NCI-H146 treated with DMSO at 0.1 percent for 48 hours (cell line): ENCODE data around the gene AKAP6.
"Not testable (repeated sequence)": the region's sequence is repeated elsewhere in the genome, so short reads cannot be mapped to it uniquely, and the experiment has no call there.

Experiments used
- DNase-seq: peaks from one replicate; lab custom pipeline; 2025; ENCODE audit not compliant: unreplicated experiment; lab: John Stamatoyannopoulos, UW

Gene AKAP6

GRCh38 chr14:32372154-32372553 is 43.1 kb downstream of the AKAP6 start:
- DNase-seq, result no peak

DNA sequence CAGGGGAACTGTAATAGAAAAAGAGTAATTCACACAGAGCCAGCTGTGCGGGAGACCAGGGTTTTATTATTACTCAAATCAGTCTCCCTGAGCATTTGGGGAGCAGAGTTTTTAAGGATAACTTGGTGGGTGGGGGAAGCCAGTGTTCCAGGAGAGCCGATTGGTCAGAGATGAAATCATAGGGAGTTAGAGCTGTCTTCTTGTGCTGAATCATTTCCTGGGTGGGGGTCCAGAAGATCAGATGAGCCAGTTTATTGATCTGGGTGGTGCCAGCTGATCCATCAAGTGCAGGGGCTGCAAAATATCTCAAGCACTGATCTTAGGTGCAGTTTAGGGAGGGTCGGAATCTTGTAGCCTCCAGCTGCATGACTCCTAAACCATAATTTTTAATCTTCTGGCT is 44.1 kb downstream of the AKAP6 start:
- DNase-seq, result not testable (repeated sequence)

DNA sequence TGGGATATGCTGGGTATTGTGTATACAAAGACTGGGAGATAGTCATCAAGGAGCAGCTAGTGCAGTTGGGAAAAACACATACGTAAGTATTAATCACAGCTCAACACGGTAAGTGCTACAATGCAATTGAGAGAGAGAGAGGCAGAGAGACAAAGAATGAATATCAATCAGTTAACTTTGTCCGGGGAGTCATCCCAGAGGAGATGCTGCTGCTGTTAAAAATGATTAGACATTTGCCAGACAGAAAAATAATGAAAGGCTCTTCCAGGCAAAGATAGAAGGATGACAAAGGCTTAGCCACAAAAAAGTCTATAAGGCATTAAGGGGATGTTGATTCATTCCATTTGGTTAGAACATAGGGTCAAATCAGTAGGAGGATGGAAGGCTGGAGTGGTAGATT is 45.1 kb downstream of the AKAP6 start:
- DNase-seq, result no peak

GRCh38 chr14:32375663-32376062 is 46.6 kb downstream of the AKAP6 start:
- DNase-seq, result no peak

DNA sequence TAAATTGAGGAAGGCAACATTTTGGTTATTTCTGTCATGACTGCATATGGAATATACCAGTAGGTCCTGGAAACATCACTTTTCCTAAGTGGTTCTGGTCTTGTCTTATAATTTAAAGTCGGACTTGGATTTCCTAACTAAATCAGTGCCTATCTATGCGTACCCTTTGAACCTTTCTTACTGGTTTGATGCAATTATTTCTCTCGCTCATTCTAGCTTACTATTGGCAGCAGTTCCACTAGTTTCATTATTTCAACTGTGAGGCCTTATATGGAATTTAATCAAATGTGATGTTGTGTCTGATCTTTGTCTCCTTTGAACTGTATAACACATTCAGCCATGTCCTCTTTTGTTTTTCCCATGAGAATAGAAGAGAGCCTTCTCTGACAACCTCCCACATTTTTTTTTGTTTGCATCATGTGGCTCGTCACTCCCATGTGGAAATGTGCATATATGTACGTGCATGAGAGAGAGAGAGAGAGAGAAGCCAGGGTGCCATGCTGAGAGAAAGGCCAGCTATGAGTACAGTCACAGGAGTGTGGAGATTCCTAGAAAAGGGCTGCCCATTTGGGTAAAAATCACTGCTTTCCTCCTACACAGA is 48.0 kb downstream of the AKAP6 start:
- DNase-seq, result no peak

- DNase-seq, result no peak
Observed at GRCh38 chr14:32378284-32378683, 49.2 kb downstream of the AKAP6 start.

GRCh38 chr14:32379447-32379846 is 50.3 kb downstream of the AKAP6 start:
- DNase-seq, result no peak

DNA sequence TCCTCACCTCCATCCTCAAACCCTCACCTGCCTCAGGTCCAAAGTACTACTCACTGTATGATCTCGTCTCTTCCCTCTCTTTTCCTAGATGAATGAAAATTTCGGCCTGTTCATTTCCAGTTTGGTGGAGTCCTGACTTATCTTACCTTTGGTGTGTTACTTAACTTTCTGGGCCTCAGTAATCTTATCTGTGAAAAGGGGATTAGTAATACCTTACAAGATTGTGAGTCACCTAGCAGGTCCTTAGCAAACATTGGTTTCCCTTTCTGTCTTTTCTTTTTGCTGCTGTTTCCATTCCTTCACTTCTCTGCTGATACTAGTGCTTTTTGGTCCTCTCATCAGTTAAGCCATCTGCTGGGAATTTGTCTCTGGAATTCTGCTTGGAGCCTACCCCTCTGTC is 52.8 kb downstream of the AKAP6 start:
- no peak for DNase-seq

- no peak for DNase-seq
Observed at GRCh38 chr14:32382704-32383103, 53.6 kb downstream of the AKAP6 start.

DNA sequence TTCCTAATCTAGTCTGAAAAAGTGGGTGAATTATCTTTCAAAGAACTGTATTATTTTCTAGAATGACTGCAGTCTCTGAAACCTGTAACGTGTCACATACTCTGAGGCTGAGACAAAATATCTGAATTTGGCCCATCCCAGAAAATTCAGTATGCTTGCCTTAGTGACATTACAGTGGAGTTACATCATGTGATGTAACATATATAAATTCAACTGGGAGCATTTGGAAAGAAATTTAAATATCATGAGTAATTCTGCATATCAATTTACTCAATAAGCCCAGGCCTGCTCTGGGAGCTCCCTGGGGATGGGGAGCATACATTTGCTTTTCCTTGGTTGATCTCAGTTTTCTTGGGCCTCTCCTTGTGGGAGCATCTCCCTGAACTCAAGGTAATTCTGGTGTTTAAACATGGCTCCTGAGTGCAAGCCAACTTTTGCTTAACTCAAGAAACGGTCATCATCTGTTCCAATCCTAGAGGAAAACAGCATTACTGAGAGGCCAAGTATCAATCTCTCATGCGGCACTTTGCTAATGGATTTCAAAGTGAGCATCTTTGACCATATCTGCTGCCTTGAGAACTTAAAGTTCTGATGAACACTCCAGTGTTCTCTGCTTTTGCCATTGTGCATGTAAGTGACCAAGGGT is 54.4 kb downstream of the AKAP6 start:
- DNase-seq, result no peak

- no peak for DNase-seq
Observed at GRCh38 chr14:32384464-32384863, 55.4 kb downstream of the AKAP6 start.

DNA sequence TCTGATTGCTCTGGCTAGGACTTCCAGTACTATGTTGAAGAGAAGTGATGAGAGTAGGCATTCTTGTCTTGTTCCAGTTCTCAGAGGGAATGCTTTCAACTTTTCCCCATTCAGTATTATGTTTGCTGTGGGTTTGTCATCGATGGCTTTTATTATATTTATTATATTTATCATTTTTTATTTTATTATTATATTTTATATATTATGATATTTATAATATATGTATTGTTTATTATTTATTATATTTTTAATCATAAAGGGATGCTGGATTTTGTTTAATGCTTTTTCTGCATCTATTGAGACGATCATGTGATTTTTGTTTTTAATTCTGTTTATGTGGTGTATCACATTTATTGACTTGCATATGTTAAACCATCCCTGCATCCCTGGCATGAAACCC is 58.2 kb downstream of the AKAP6 start:
- DNase-seq, result not testable (repeated sequence)

- DNase-seq, result no peak
Observed at GRCh38 chr14:32393119-32393518, 64.0 kb downstream of the AKAP6 start.

GRCh38 chr14:32394038-32394437 is 64.9 kb downstream of the AKAP6 start:
- DNase-seq, result no peak

- DNase-seq, result no peak
Observed at GRCh38 chr14:32396885-32397284, 67.8 kb downstream of the AKAP6 start.

DNA sequence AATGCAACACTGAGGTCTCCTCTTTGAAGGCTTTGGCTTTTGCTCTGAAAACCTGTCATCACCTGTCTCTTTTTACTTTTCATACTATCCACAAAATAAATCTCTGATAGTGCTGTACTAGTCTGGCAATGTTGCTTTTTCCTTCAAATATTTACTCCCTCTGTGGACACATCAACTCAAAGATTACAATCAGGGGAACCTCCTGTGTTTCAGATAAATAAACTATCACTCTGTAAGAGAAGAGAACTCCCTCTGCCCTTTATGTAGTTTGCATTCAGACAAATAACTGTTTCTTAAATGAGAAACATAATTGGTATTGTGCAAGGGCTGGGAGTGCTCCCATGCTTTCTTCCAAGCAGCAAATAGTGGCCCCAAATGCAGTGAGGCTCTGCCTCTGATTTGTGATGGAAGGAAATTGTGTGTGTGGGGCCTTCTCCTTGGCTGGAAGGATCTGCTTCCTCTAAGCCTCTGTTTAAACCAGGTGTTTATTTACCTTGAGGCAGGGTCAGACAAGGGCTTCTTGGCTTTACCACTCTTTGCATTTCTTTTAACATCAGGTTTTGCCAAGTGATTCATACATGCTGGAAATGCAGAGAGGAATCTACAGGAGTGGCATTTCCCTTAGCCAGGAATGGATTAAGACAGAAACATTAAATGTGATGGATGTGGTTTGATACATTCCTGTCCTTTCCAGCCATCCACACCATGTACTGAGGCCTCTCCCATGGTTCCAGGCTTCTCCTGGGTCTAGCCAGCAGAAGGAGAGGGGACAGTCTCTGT is 69.0 kb downstream of the AKAP6 start:
- DNase-seq, result no peak

DNA sequence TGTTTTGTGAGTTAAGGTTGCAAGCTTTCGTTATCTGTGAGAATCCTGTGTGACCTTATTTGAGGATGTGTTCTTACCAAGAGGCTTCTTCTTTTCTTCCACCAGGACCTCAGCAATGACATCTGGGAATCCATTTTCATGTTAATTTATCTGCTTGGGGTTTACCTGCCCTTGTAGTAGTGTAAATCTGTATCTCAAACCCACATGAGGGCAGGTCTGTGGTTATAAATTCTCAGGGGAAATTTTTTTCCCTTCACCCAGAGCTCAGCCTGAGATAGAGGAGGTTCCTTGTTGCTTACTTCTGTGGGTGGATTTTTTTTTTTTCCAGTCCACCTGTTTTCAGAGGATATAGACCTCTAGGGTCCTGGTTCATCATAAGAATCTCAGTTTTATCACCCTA is 70.8 kb downstream of the AKAP6 start:
- DNase-seq, result no peak

DNA sequence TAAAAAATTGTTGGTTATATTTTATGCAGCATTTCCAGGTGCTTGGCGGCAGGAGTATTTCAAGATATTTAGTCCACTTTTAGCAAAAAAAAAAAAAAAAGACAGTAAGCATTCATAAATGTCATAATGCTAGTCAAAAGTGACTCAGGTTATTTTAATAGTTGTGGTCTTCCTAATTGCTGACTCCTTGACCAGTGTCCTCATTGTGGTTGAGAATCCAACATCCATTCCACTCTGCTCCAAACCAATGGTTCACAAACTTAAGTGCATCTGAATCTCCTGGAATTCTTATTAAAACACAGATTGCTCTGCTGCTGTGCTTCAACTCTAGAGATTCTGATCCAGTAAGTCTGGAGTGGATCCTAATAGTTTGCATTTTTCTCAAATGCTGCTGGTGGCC is 71.4 kb downstream of the AKAP6 start:
- DNase-seq, result no peak

GRCh38 chr14:32403021-32403420 is 73.9 kb downstream of the AKAP6 start:
- no peak for DNase-seq

DNA sequence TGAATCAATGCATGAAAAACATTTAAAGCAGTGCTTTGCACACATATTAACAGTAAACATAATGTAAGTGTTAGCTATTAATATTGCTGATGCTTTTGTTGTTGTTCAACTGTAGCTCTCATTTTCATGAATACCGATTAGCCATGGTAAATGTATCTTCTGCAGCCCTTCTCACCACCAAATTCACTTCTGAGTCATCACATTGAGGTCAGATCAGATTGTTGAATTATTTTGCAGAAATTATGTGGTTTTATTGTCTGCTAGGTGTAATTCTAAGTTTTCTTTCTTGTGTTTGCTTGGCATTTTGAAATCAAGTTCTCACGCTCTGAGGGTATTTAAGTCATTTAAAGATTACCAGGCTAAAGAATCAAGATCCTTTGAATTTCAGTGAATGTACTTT is 74.6 kb downstream of the AKAP6 start:
- DNase-seq, result no peak

DNA sequence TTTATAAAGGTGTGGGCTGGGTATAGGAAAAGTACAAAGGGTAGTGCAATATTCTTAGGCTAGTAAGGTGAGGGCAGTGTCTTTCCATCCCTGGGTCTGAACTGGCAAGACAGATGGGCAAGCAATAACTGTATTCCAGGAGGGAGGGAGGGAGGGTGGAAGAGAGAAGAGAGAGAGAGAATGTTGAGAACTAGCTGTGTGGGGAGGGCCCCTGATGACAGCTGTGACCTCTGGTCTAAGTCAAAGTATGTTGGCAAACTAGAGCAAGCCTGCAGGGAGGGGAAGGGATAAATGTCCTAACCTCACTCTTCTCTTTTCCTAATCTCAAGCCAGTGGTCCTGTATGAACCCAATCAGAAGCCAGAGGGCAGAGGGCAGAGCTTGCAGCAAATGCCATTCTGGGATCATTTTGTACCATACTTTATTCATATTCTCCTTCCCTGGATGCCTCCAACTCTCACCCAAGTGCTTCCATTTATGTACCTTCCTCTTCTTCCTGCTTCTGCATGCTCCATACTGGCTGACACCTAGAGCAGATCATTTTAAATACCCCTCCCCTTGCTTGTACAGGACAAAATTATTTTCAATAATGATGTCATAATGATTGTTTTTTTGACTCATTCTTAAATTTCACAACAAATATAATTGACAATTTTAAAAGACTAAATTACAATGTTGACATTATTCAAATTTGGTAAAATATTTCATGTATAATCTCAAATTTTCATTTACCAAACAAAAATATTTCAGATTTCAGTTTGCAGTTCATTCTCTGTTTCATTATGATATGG is 75.9 kb downstream of the AKAP6 start:
- DNase-seq, result no peak

- no peak for DNase-seq
Observed at GRCh38 chr14:32405856-32406255, 76.8 kb downstream of the AKAP6 start.
